Activated CD8-positive, alpha-beta memory T cell treated with anti-CD3 and anti-CD28 coated beads, Interleukin-2, amount 50 U/mL, for 48 hours (primary cell): ENCODE results near the gene CMAS.
"Not testable (repeated sequence)": the region's sequence is repeated elsewhere in the genome, so short reads cannot be mapped to it uniquely, and the experiment has no call there.

Experiments
- DNase-seq: peaks from one replicate; pipeline ENCODE4 v3.0.0-alpha.2; 2020

Gene CMAS

GRCh38 chr12:22048351-22049041, 2.5 kb downstream of the CMAS start:
- DNase-seq, result no peak

DNA sequence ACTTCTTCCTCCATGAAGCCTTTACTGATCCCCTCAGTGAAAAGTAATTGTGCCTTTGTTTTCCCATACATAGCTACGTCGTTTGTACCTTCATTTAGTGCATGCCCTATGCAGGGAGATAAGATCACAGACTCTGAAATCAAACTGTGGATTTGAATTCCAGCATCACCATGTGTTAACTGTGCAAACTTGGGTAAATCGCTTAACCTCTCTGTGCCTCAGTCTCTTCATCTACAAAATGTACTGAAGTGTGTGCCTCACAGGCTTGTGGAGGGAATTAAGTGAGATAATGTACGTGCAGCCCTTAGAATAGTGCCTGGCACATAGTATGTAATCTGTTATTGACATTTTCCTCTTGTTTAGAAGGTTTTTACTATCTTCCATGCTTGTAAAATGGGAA, 4.1 kb downstream of the CMAS start:
- no peak for DNase-seq

- DNase-seq, result no peak
Observed at GRCh38 chr12:22051114-22051698, 5.2 kb downstream of the CMAS start.

- DNase-seq, result not testable (repeated sequence)
Observed at GRCh38 chr12:22052994-22053393, 7.0 kb downstream of the CMAS start.

DNA sequence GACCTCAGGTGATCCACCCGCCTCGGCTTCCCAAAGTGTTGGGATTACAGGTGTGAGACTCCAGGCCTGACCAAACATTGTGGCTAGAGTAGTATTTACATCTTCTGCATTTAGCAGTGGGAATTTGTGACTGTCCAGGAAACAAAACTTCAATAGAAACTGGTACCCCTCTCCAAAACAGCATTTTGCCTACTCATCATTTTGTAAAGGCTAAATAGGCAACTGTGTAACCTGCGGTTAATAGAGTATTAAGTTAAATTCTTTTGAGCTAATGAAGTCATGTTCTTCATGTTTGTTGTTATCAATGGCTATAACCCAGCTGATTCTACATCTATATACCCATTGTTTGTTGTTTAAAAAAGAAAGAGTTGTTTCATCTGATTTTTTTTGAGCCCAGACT, 8.1 kb downstream of the CMAS start:
- DNase-seq, result no peak

DNA sequence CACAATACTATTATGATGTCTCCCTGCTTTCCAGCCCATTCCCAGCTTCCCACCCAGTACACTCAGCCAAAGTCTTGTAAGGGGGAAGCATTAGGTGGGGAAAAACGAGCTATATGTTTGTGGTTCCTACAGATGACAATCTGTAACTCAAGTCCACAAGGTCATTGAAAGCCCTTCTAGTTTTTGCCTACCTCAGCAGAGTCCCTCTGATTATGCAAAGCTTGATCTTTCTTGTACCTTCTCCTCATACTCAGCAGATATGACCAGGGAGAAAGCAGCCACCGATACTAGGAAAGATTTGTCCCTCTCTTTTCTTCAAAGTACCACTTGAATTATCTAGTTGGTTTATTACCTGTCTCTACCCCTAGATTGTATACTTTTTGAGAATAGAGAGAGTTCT, 10.6 kb downstream of the CMAS start:
- no peak for DNase-seq

DNA sequence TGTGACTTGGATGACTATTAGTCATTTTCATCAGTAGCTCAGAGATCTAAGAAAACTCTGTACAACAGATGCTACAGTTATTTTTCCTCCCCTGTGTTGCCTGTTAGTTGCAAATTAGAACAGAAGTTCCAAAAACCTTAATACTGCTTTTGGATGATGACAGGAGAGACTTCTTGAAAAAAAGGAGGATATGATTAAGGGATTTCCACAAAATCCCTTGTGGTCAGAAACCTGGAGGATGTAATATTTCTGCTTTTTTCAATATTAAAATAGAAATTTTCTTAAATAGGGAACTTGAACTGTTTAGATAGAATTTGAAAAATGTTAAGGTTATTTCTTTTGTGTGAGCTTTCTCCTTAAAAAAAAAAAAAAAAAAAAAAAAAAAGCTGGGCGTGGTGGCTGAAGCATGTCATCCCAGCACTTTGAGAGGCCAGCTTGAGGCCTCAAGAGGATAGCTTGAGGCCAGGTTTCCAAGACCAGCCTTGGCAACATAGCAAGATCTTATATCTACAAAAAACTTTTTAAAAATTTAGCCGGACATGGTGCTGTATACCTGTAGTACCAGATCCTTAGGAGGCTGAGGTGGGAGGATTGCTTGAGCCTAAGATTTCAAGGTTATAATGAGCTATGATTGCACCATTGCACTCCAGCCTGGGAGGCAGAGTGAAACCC, 14.1 kb downstream of the CMAS start:
- no peak for DNase-seq

- DNase-seq, result no peak
Observed at GRCh38 chr12:22064968-22065367, 18.9 kb downstream of the CMAS start.

- DNase-seq, result no peak
Observed at GRCh38 chr12:22066310-22066709, 20.3 kb downstream of the CMAS start.

DNA sequence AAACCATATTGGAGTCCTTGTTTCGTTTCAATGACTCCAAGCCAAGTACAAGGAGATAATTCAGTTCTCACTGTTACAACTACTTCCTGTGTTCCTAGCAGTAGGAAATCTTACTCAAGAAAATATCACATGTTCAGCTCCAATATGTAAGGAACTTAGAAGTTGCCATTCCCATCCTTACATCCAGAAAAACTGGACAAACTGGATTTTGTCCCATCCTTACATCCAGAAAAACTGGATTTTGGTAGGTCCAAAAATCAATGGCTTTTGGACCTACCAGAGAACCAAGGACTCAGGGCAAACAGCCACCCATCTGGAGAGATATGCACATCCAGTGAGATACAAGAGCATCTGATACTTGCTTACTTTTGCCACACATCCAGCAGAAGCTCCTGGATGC, 23.8 kb downstream of the CMAS start:
- DNase-seq, result no peak

GRCh38 chr12:22082190-22082701, 36.2 kb downstream of the CMAS start:
- no peak for DNase-seq

GRCh38 chr12:22083167-22083566, 37.1 kb downstream of the CMAS start:
- no peak for DNase-seq

- DNase-seq, result no peak
Observed at GRCh38 chr12:22084852-22085251, 38.8 kb downstream of the CMAS start.

DNA sequence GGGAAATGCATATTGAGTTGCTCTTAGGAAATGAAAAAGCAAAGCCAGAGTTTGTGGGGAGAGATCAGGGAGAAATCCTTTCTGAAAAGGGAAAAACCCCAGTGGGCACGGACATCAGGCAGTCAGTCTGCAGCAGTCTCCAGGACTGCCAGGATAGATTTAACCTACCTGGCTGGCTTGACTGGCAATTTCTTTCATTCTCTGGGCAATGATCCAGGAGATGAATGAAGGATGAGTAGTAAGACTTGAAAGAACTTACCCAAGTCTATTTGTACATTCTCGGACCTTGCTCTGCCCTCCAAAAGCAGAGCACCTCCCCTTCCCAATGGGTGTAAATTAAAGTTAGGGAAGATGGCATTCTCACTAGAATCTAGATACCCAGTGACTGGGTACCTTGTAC, 42.9 kb downstream of the CMAS start:
- DNase-seq, result no peak

DNA sequence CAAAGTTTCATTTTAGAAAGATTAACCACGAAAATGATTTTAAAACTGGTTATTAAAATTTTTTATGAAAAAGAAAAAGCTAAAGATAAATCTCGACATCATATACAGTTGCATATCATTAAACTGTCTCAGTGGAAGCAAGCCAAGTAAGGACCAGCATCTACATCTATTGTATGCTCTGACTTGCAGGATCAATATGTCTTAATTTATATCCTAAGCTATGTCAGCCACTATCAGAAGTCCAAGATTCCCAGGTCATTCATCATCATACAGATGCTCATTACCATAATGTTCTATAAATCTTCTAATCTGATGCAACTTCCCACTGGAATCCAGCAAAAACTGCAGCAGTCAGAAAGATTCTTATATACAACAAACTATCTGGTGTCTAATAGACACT, 43.5 kb downstream of the CMAS start:
- DNase-seq, result no peak

DNA sequence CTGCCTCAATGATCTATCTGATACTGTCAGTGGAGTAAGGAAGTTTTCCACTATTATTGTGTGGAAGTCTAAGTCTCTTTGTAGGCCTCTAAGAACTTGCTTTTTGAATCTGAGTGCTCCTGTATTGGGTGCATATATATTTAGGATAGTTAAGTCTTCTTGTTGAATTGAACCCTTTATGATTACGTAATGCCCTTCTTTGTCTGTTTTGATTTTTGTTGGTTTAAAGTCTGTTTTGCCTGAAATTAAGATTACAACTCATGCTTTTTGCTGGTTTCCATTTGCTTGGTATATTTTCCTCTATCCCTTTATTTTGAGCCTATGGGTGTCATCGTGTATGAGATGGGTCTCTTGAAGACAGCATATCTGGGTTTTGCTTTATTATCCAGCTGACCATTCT, 53.0 kb downstream of the CMAS start:
- not testable (repeated sequence) for DNase-seq

DNA sequence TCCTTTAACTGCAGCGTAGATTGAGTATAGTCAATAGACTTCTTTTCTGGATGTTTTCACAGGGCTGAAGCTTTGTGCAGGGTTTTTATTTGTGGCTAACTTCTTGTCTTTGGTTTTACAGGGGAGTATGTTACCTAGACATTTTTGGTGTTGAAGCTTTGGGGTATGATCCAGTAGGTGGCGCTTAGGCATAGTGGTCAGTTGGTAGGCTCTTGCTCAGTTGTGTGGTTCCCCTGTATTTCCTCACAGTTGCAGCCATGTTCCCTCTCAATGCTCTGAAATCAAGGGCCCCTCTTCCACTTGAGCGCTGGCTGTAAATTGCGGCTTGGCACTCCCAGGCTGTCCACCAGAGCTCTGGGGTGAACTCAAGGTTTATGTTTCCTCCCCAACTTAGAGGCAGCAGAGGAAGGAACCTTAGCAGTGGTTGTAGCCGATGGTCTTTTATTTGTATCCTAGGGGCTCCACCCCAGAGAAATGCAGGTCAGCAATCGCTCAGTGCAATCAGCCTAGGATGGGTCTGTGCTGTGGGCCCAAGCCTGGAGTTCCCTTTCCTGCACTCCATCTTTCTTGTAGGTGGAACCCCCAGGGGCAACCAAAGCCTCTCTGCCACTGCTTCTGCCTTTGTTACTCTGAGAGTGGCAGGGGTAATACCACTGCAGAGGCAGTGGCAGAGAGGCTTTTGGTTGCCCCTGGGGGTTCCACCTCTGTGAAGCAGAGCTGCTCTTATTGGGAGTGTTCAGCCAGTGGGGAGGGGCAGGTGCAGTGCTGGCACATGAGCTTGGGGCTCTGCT, 55.1 kb downstream of the CMAS start:
- DNase-seq, result no peak

DNA sequence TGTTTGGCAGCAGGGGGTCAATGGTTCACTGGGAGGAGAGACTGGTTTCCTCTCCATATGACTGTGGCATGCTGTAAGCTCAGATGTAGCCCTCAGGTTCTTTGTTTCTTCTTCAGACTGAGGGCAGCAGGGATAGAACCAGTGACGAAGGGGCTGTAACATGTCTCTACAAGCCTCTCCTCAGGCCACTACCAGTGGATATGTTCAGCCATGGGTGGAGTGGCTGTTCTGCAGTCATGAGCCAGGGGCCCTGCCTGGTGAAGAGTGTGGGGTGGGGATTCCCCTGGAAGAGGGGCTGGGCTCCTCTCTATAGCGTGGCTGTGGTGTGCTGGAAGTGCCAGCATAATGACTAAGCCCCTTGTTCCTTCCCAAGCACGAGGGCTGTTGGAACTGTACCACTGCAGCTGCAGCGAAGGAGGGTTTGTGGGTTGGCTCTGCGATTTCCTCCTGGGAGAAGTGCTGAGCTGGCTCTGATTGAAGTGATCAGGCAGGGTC, 55.8 kb downstream of the CMAS start:
- DNase-seq, result no peak

GRCh38 chr12:22103418-22103817, 57.4 kb downstream of the CMAS start:
- DNase-seq, result no peak

- DNase-seq, result no peak
Observed at GRCh38 chr12:22105542-22105941, 59.5 kb downstream of the CMAS start.

- no peak for DNase-seq
Observed at GRCh38 chr12:22110176-22110575, 64.2 kb downstream of the CMAS start.
